Mucosa of rectum (tissue), 2 donors: ENCODE data around the gene STAT3.
"Not testable (repeated sequence)": the region's sequence is repeated elsewhere in the genome, so short reads cannot be mapped to it uniquely, and the experiment has no call there.

ENCODE experiments used
- H3K27ac ChIP-seq, 2 donors: one replicate each; pipeline ENCODE4 v1.7.0; 2013; ENCODE audit warnings: inconsistent platforms in 2 of 2, low read depth in 2 of 2, low read length in 2 of 2
- H3K27me3 ChIP-seq, 2 donors: one replicate each; pipeline ENCODE4 v1.7.0; 2013; ENCODE audit warnings: low read length in 2 of 2; ENCODE audit not compliant: control insufficient read depth in 2 of 2, insufficient read depth in 2 of 2
- H3K36me3 ChIP-seq, 2 donors: one replicate each; pipeline ENCODE4 v1.7.0; 2013; ENCODE audit warnings: low read length in 2 of 2; ENCODE audit not compliant: control insufficient read depth in 2 of 2, insufficient read depth in 2 of 2
- H3K4me1 ChIP-seq, 2 donors: one replicate each; pipeline ENCODE4 v1.7.0; 2013; ENCODE audit warnings: low read length in 2 of 2, mild to moderate bottlenecking in 1 of 2; ENCODE audit not compliant: control insufficient read depth in 2 of 2, insufficient read depth in 2 of 2
- H3K4me3 ChIP-seq, 2 donors: one replicate each; pipeline ENCODE4 v1.7.0; 2013; ENCODE audit warnings: low read length in 2 of 2
- H3K9ac ChIP-seq, 2 donors: one replicate each; pipeline ENCODE4 v1.7.0; 2013; ENCODE audit warnings: low read length in 2 of 2, low read depth in 1 of 2, mild to moderate bottlenecking in 1 of 2
- H3K9me3 ChIP-seq, 2 donors: one replicate each; pipeline ENCODE4 v1.7.0; 2013; ENCODE audit warnings: low read length in 2 of 2; ENCODE audit not compliant: control insufficient read depth in 2 of 2
- donor health status: healthy.
- donor health status: Normal muscosa, but diverticular disease.

The STAT3 gene

GRCh38 chr17:42408061-42408460 lies 19.8 kb upstream of the STAT3 start:
- no peaks in the 10 kb centered on the region for H3K27me3 ChIP-seq
- peaks cover 20 to 25% of the 10 kb centered on the region in 2 donors for H3K4me1 ChIP-seq
- H3K9ac ChIP-seq: no peak overlapping the region
- H3K4me3 ChIP-seq: no peak overlapping the region
- peaks cover 0 to 2% of the 10 kb centered on the region in 2 donors for H3K36me3 ChIP-seq
- no peaks in the 10 kb centered on the region for H3K9me3 ChIP-seq
- no peak overlapping the region for H3K27ac ChIP-seq

GRCh38 chr17:42407289-42407836 lies 19.1 kb upstream of the STAT3 start:
- Histone ChIP-seq H3K27me3 (no peaks in the 10 kb centered on the region), H3K9ac (no peak overlapping the region), H3K27ac (peak overlapping the region; percentile 16 to 56), H3K4me3 (no peak overlapping the region), H3K4me1 (peaks cover 21 to 29% of the 10 kb centered on the region in 2 donors), H3K9me3 (no peaks in the 10 kb centered on the region), H3K36me3 (peaks cover 0 to 2% of the 10 kb centered on the region in 2 donors)

- H3K4me1 ChIP-seq: peaks cover 22 to 32% of the 10 kb centered on the region in 2 donors
- H3K9me3 ChIP-seq: no peaks in the 10 kb centered on the region
- peaks cover 0 to 2% of the 10 kb centered on the region in 2 donors for H3K36me3 ChIP-seq
- H3K9ac ChIP-seq: no peak overlapping the region
- H3K27ac ChIP-seq: peak overlapping the region; percentile 16 to 56
- no peaks in the 10 kb centered on the region for H3K27me3 ChIP-seq
- H3K4me3 ChIP-seq: no peak overlapping the region
These were observed 18.5 kb upstream of the STAT3 start for GRCh38 chr17:42406615-42407288.

- Histone ChIP-seq H3K9ac (no peak overlapping the region), H3K27ac (no peak overlapping the region), H3K27me3 (no peaks in the 10 kb centered on the region)
These were observed 17.8 kb upstream of the STAT3 start for GRCh38 chr17:42405963-42406495.

GRCh38 chr17:42405076-42405475 lies 16.8 kb upstream of the STAT3 start:
- H3K36me3 ChIP-seq: peaks cover 0 to 2% of the 10 kb centered on the region in 2 donors
- H3K4me1 ChIP-seq: peaks cover 21 to 30% of the 10 kb centered on the region in 2 donors
- H3K27me3 ChIP-seq: no peaks in the 10 kb centered on the region
- no peaks in the 10 kb centered on the region for H3K9me3 ChIP-seq
- no peak overlapping the region for H3K27ac ChIP-seq
- no peak overlapping the region for H3K4me3 ChIP-seq
- no peak overlapping the region for H3K9ac ChIP-seq

More at GRCh38 chr17:42405963-42406495, 17.8 kb upstream of the STAT3 start:
- no peak overlapping the region for H3K4me3 ChIP-seq
- H3K36me3 ChIP-seq: peaks cover 0 to 2% of the 10 kb centered on the region in 2 donors
- no peaks in the 10 kb centered on the region for H3K9me3 ChIP-seq
- peaks cover 21 to 32% of the 10 kb centered on the region in 2 donors for H3K4me1 ChIP-seq

- Histone ChIP-seq H3K9ac (no peak overlapping the region), H3K27me3 (no peaks in the 10 kb centered on the region), H3K4me1 (peaks cover 17 to 24% of the 10 kb centered on the region in 2 donors), H3K36me3 (peaks cover 0 to 2% of the 10 kb centered on the region in 2 donors), H3K4me3 (no peak overlapping the region), H3K9me3 (no peaks in the 10 kb centered on the region), H3K27ac (no peak overlapping the region)
These were observed 16.2 kb upstream of the STAT3 start for GRCh38 chr17:42404326-42405055.

GRCh38 chr17:42403150-42403549 lies 14.9 kb upstream of the STAT3 start:
- peaks cover 17 to 22% of the 10 kb centered on the region in 2 donors for H3K4me1 ChIP-seq
- no peak overlapping the region for H3K4me3 ChIP-seq
- H3K27me3 ChIP-seq: no peaks in the 10 kb centered on the region
- peak overlapping the region in 1 of 2 donors; percentile 56 for H3K27ac ChIP-seq
- H3K9ac ChIP-seq: peak overlapping the region in 1 of 2 donors; percentile 28
- H3K36me3 ChIP-seq: peaks cover 0 to 2% of the 10 kb centered on the region in 2 donors
- no peaks in the 10 kb centered on the region for H3K9me3 ChIP-seq

GRCh38 chr17:42402117-42402516 lies 13.9 kb upstream of the STAT3 start:
- Histone ChIP-seq H3K4me3 (no peak overlapping the region), H3K27ac (peak overlapping the region; percentile 56 to 64), H3K27me3 (no peaks in the 10 kb centered on the region), H3K9me3 (no peaks in the 10 kb centered on the region), H3K4me1 (peaks cover 11 to 16% of the 10 kb centered on the region in 2 donors), H3K36me3 (peaks cover 0 to 2% of the 10 kb centered on the region in 2 donors), H3K9ac (peak overlapping the region in 1 of 2 donors; percentile 28)

GRCh38 chr17:42400844-42401375 lies 12.7 kb upstream of the STAT3 start:
- H3K27ac ChIP-seq, H3K4me3 ChIP-seq, H3K9me3 ChIP-seq, H3K27me3 ChIP-seq, H3K9ac ChIP-seq, H3K36me3 ChIP-seq: not testable (repeated sequence)
- H3K4me1 ChIP-seq: peaks cover 5 to 14% of the 10 kb centered on the region in 2 donors
